H1 (cell line): ENCODE data around the gene RNPS1. TPM values are rescaled to one million over a fixed set of nuclear protein-coding genes. Genes with fewer than 3 reads are reported as not detected.

Experiments used
- ATF2 ChIP-seq: IDR thresholded peaks from 2 replicates; pipeline ENCODE4 v1.6.1; 2012; ENCODE audit warnings: low read length, inconsistent platforms
- E2F6 ChIP-seq: IDR thresholded peaks from 2 replicates; pipeline ENCODE4 v1.6.1; 2012; ENCODE audit warnings: inconsistent platforms
- JUN ChIP-seq: IDR thresholded peaks from 2 replicates; pipeline ENCODE4 v1.6.1; 2011; ENCODE audit warnings: low read depth, mild to moderate bottlenecking, improper control_type of control experiment, low read length
- SUZ12 ChIP-seq: fragments of 200-600 bp; sonication (generic); IDR thresholded peaks from 2 replicates; pipeline ENCODE4 v1.6.1; 2012; ENCODE audit warnings: mild to moderate bottlenecking, inconsistent platforms, low read length, moderate library complexity, mixed read lengths
- polyA plus RNA-seq, 7 experiments: library from polyadenylated mRNA; depleted of rRNA in 3 of 7; stranded (reverse) in 5 of 7; unstranded in 2 of 7; fragments of >200 nt in 5 of 7; fragments of 200-250 nt in 2 of 7; gene quantifications; 1 replicate in 5 of 7; 2 replicates in 1 of 7; 4 replicates in 1 of 7; pipeline versions ENCODE4 v1.2.1 to v1.2.3, GENCODE V29; 2011 to 2013; ENCODE audit warnings: missing spikeins in 2 of 7, mixed read lengths in 2 of 7
- total RNA-seq: library from RNA; stranded (reverse); fragmentation: NEBNext Ultra II Directional; extraction: Animal tissue kit (Norgen Biotek cat#: 25700); gene quantifications from 2 replicates; pipeline ENCODE4 v1.2.1, GENCODE V29; 2021

Gene RNPS1
- total and polyA plus RNA-seq, 2 of the 8 experiments (the other 6 are each of a cell fraction or from before 2014, with no cell fraction given): 330 to 350 TPM

GRCh38 chr16:2286550-2286949 lies 18.6 kb upstream of the RNPS1 start (continued):
- TF ChIP-seq ATF2: no peak
- no peak for TF ChIP-seq SUZ12
- no peak for TF ChIP-seq JUN
- TF ChIP-seq E2F6: no peak
